ENCODE measurements around the gene PPIF.
A peak's percentile ranks its signal among the peaks of the same experiment; 100 is the strongest.

PPIF gene

GRCh38 chr10:79376751-79377556 is 29.7 kb downstream of the PPIF start:
- Histone ChIP-seq H3K9me3 (ENCODE audit: control insufficient read depth in 2 of 2, low read length in 2 of 2) (no peaks in the 10 kb centered on the region), H3K27ac (ENCODE audit: low read length) (no peak overlapping the region), H3K4me3 (ENCODE audit: low read length in 2 of 2) (no peak overlapping the region), H3K27me3 (ENCODE audit: control insufficient read depth in 1 of 2, insufficient read depth in 2 of 2, low read length in 2 of 2) (no peaks in the 10 kb centered on the region), H3K9ac (ENCODE audit: low read length in 2 of 2) (no peak overlapping the region), H3K4me1 (ENCODE audit: control insufficient read depth, insufficient read depth, low read length) (peaks cover 44% of the 10 kb centered on the region), H3K36me3 (ENCODE audit: control insufficient read depth in 2 of 2, insufficient read depth in 2 of 2, low read length in 2 of 2) (no peaks in the 10 kb centered on the region)

GRCh38 chr10:79377557-79378382 is 30.5 kb downstream of the PPIF start:
- no peak overlapping the region for H3K4me3 ChIP-seq (ENCODE audit: low read length in 2 of 2)
- no peak overlapping the region for H3K9ac ChIP-seq (ENCODE audit: low read length in 2 of 2)
- no peak overlapping the region for H3K27ac ChIP-seq (ENCODE audit: low read length)
- H3K36me3 ChIP-seq (ENCODE audit: control insufficient read depth in 2 of 2, insufficient read depth in 2 of 2, low read length in 2 of 2) = no peaks in the 10 kb centered on the region
- H3K9me3 ChIP-seq (ENCODE audit: control insufficient read depth in 2 of 2, low read length in 2 of 2) = no peaks in the 10 kb centered on the region
- H3K4me1 ChIP-seq (ENCODE audit: control insufficient read depth, insufficient read depth, low read length) = peaks cover 52% of the 10 kb centered on the region
- H3K27me3 ChIP-seq (ENCODE audit: control insufficient read depth in 1 of 2, insufficient read depth in 2 of 2, low read length in 2 of 2) = no peaks in the 10 kb centered on the region

GRCh38 chr10:79378383-79378646 is 31.0 kb downstream of the PPIF start:
- Histone ChIP-seq H3K9ac (ENCODE audit: low read length in 2 of 2) (no peak overlapping the region), H3K9me3 (ENCODE audit: control insufficient read depth in 2 of 2, low read length in 2 of 2) (no peaks in the 10 kb centered on the region), H3K27me3 (ENCODE audit: control insufficient read depth in 1 of 2, insufficient read depth in 2 of 2, low read length in 2 of 2) (no peaks in the 10 kb centered on the region), H3K27ac (ENCODE audit: low read length) (peak overlapping the region; percentile 99), H3K4me3 (ENCODE audit: low read length in 2 of 2) (no peak overlapping the region), H3K36me3 (ENCODE audit: control insufficient read depth in 2 of 2, insufficient read depth in 2 of 2, low read length in 2 of 2) (no peaks in the 10 kb centered on the region), H3K4me1 (ENCODE audit: control insufficient read depth, insufficient read depth, low read length) (peaks cover 54% of the 10 kb centered on the region)

GRCh38 chr10:79378647-79379511 is 31.6 kb downstream of the PPIF start:
- Histone ChIP-seq H3K4me1 (ENCODE audit: control insufficient read depth, insufficient read depth, low read length) (peaks cover 54% of the 10 kb centered on the region), H3K27ac (ENCODE audit: low read length) (peak overlapping the region; percentile 99), H3K36me3 (ENCODE audit: control insufficient read depth in 2 of 2, insufficient read depth in 2 of 2, low read length in 2 of 2) (peaks cover 0 to under 1% of the 10 kb centered on the region in 2 donors), H3K4me3 (ENCODE audit: low read length in 2 of 2) (peak overlapping the region in 1 of 2 donors; percentile 52), H3K9ac (ENCODE audit: low read length in 2 of 2) (peak overlapping the region; percentile 42 to 53), H3K27me3 (ENCODE audit: control insufficient read depth in 1 of 2, insufficient read depth in 2 of 2, low read length in 2 of 2) (no peaks in the 10 kb centered on the region), H3K9me3 (ENCODE audit: control insufficient read depth in 2 of 2, low read length in 2 of 2) (no peaks in the 10 kb centered on the region)

GRCh38 chr10:79379512-79380124 is 32.3 kb downstream of the PPIF start:
- Histone ChIP-seq H3K36me3 (ENCODE audit: control insufficient read depth in 2 of 2, insufficient read depth in 2 of 2, low read length in 2 of 2) (peaks cover 0 to 2% of the 10 kb centered on the region in 2 donors), H3K27ac (ENCODE audit: low read length) (peak overlapping the region; percentile 99), H3K9me3 (ENCODE audit: control insufficient read depth in 2 of 2, low read length in 2 of 2) (no peaks in the 10 kb centered on the region), H3K4me3 (ENCODE audit: low read length in 2 of 2) (peak overlapping the region; percentile 5 to 52), H3K27me3 (ENCODE audit: control insufficient read depth in 1 of 2, insufficient read depth in 2 of 2, low read length in 2 of 2) (no peaks in the 10 kb centered on the region), H3K4me1 (ENCODE audit: control insufficient read depth, insufficient read depth, low read length) (peaks cover 54% of the 10 kb centered on the region), H3K9ac (ENCODE audit: low read length in 2 of 2) (peak overlapping the region; percentile 51 to 53)

GRCh38 chr10:79380125-79380945 is 33.1 kb downstream of the PPIF start:
- Histone ChIP-seq H3K27me3 (ENCODE audit: control insufficient read depth in 1 of 2, insufficient read depth in 2 of 2, low read length in 2 of 2) (no peaks in the 10 kb centered on the region), H3K9me3 (ENCODE audit: control insufficient read depth in 2 of 2, low read length in 2 of 2) (no peaks in the 10 kb centered on the region), H3K27ac (ENCODE audit: low read length) (peak overlapping the region; percentile 99), H3K36me3 (ENCODE audit: control insufficient read depth in 2 of 2, insufficient read depth in 2 of 2, low read length in 2 of 2) (peaks cover 2 to 3% of the 10 kb centered on the region in 2 donors), H3K9ac (ENCODE audit: low read length in 2 of 2) (peak overlapping the region; percentile 51 to 53), H3K4me3 (ENCODE audit: low read length in 2 of 2) (peak overlapping the region; percentile 5 to 52), H3K4me1 (ENCODE audit: control insufficient read depth, insufficient read depth, low read length) (peaks cover 47% of the 10 kb centered on the region)

GRCh38 chr10:79380946-79381721 is 33.9 kb downstream of the PPIF start:
- Histone ChIP-seq H3K9ac (ENCODE audit: low read length in 2 of 2) (peak overlapping the region; percentile 51 to 53), H3K4me3 (ENCODE audit: low read length in 2 of 2) (no peak overlapping the region), H3K4me1 (ENCODE audit: control insufficient read depth, insufficient read depth, low read length) (peaks cover 43% of the 10 kb centered on the region)

GRCh38 chr10:79381804-79382221 is 34.5 kb downstream of the PPIF start:
- Histone ChIP-seq H3K27ac (ENCODE audit: low read length) (peak overlapping the region; percentile 99), H3K9ac (ENCODE audit: low read length in 2 of 2) (peak overlapping the region; percentile 53 to 75)

More at GRCh38 chr10:79380946-79381721, 33.9 kb downstream of the PPIF start:
- Histone ChIP-seq H3K36me3 (ENCODE audit: control insufficient read depth in 2 of 2, insufficient read depth in 2 of 2, low read length in 2 of 2) (peaks cover 5 to 6% of the 10 kb centered on the region in 2 donors), H3K9me3 (ENCODE audit: control insufficient read depth in 2 of 2, low read length in 2 of 2) (no peaks in the 10 kb centered on the region), H3K27ac (ENCODE audit: low read length) (peak overlapping the region; percentile 99), H3K27me3 (ENCODE audit: control insufficient read depth in 1 of 2, insufficient read depth in 2 of 2, low read length in 2 of 2) (no peaks in the 10 kb centered on the region)

GRCh38 chr10:79382491-79382941 is 35.2 kb downstream of the PPIF start:
- Histone ChIP-seq H3K27me3 (ENCODE audit: control insufficient read depth in 1 of 2, insufficient read depth in 2 of 2, low read length in 2 of 2) (no peaks in the 10 kb centered on the region), H3K4me3 (ENCODE audit: low read length in 2 of 2) (peak overlapping the region; percentile 0 to 52), H3K4me1 (ENCODE audit: control insufficient read depth, insufficient read depth, low read length) (peaks cover 53% of the 10 kb centered on the region), H3K9me3 (ENCODE audit: control insufficient read depth in 2 of 2, low read length in 2 of 2) (no peaks in the 10 kb centered on the region), H3K27ac (ENCODE audit: low read length) (peak overlapping the region; percentile 99), H3K9ac (ENCODE audit: low read length in 2 of 2) (peak overlapping the region; percentile 53 to 75), H3K36me3 (ENCODE audit: control insufficient read depth in 2 of 2, insufficient read depth in 2 of 2, low read length in 2 of 2) (peaks cover 7 to 8% of the 10 kb centered on the region in 2 donors)

More at GRCh38 chr10:79381804-79382221, 34.5 kb downstream of the PPIF start:
- Histone ChIP-seq H3K9me3 (ENCODE audit: control insufficient read depth in 2 of 2, low read length in 2 of 2) (no peaks in the 10 kb centered on the region), H3K36me3 (ENCODE audit: control insufficient read depth in 2 of 2, insufficient read depth in 2 of 2, low read length in 2 of 2) (peaks cover 7 to 8% of the 10 kb centered on the region in 2 donors), H3K4me3 (ENCODE audit: low read length in 2 of 2) (peak overlapping the region in 1 of 2 donors; percentile 52), H3K27me3 (ENCODE audit: control insufficient read depth in 1 of 2, insufficient read depth in 2 of 2, low read length in 2 of 2) (no peaks in the 10 kb centered on the region), H3K4me1 (ENCODE audit: control insufficient read depth, insufficient read depth, low read length) (peaks cover 46% of the 10 kb centered on the region)
